Peyer's patch (tissue), 4 donors: ENCODE data around the gene KCNK4.

Source experiments
- CTCF ChIP-seq, 6 experiments: fragments of 450-650 bp in 4 of 6; fragments of 200-600 bp in 2 of 6; sonication (generic) in 1 of 6; IDR thresholded peaks; one replicate each; pipeline ENCODE4 v1.5.1; 2017 to 2019; ENCODE audit warnings: antibody characterized with exemption in 6 of 6, mild to moderate bottlenecking in 3 of 6, moderate library complexity in 1 of 6
- POLR2A ChIP-seq, 2 donors: fragments of 450-650 bp; IDR thresholded peaks; one replicate each; pipeline ENCODE4 v1.5.1; 2017; ENCODE audit warnings: antibody characterized with exemption in 2 of 2, mild to moderate bottlenecking in 2 of 2, moderate library complexity in 2 of 2

- TF ChIP-seq CTCF (IDR thresholded peaks at IDR 0.05), result no peak
- TF ChIP-seq POLR2A (IDR thresholded peaks at IDR 0.05), result no peak
Observed at GRCh38 chr11:64249563-64250414, 41.3 kb upstream of the KCNK4 start.
